AG04450 (cell line): ENCODE data around the gene FNBP1. TPM values are rescaled to one million over a fixed set of nuclear protein-coding genes. Genes with fewer than 3 reads are reported as not detected.
"Not testable (repeated sequence)": the region's sequence is repeated elsewhere in the genome, so short reads cannot be mapped to it uniquely, and the experiment has no call there.

ENCODE experiments used
- CTCF ChIA-PET: fragments of 300-600, 350-600 bp; formaldehyde crosslinking; extraction: SDS; loops from one replicate; lab custom pipeline; 2022; ENCODE audit warnings: antibody characterized with exemption, inconsistent platforms; lab: Charles Lee
- POLR2A ChIA-PET: fragments of 350-600 bp; formaldehyde crosslinking; extraction: SDS; loops from one replicate; lab custom pipeline; 2021; ENCODE audit warnings: antibody characterized with exemption, inconsistent platforms; lab: Yijun Ruan, JAX
- DNase-seq: peaks from one replicate; pipeline ENCODE4 v3.0.0-alpha.2; 2011; ENCODE audit warnings: low read depth, low spot score
- H3K27ac ChIP-seq: one replicate; pipeline ENCODE4 v1.5.1; 2012; ENCODE audit warnings: low read depth, low read length, control low read depth
- H3K27me3 ChIP-seq: one replicate; pipeline ENCODE4 v1.6.0; 2012; ENCODE audit warnings: low read length; ENCODE audit not compliant: control insufficient read depth, insufficient read depth
- H3K4me3 ChIP-seq: 2 replicates; pipeline ENCODE4 v1.5.1; 2011; ENCODE audit warnings: mild to moderate bottlenecking, low read depth, low read length, control low read depth
- H3K9me3 ChIP-seq: 2 replicates; pipeline ENCODE4 v1.5.1; 2012; ENCODE audit warnings: low read length; ENCODE audit not compliant: control insufficient read depth, insufficient read depth
- CTCF ChIP-seq: IDR thresholded peaks from 2 replicates; pipeline ENCODE4 v1.5.1; 2011; ENCODE audit warnings: low read depth, low read length, control low read depth, inconsistent platforms
- polyA plus RNA-seq: library from polyadenylated mRNA; depleted of rRNA; stranded (reverse); fragments of >200 nt; gene quantifications from 2 replicates; pipeline ENCODE4 v1.2.3, GENCODE V29; 2011

Gene FNBP1
- polyA plus RNA-seq, 1 experiment: 22.3 TPM

- Histone ChIP-seq H3K27ac (no peak overlapping the region), H3K27me3 (no peaks in the 10 kb centered on the region), H3K9me3 (no peaks in the 10 kb centered on the region), H3K4me3 (no peak overlapping the region)
- TF ChIP-seq CTCF: no peak
- ChIA-PET POLR2A (no interaction called here), CTCF (interaction anchor here (0.6 kb wide), 1 partner anchor 62 kb away, joined by 4 read pairs; no protein-coding TSS in a partner anchor)
- no peak for DNase-seq
Observed at GRCh38 chr9:129996161-129996830, 46.7 kb downstream of the FNBP1 start.

GRCh38 chr9:129995409-129996160 lies 47.4 kb downstream of the FNBP1 start:
- CTCF ChIA-PET: interaction anchor here (0.6 kb wide), 1 partner anchor 62 kb away, joined by 4 read pairs; no protein-coding TSS in a partner anchor
- no peak overlapping the region for H3K4me3 ChIP-seq
- H3K9me3 ChIP-seq: no peaks in the 10 kb centered on the region
- H3K27me3 ChIP-seq: no peaks in the 10 kb centered on the region
- no peak for DNase-seq
- POLR2A ChIA-PET: no interaction called here
- no peak for TF ChIP-seq CTCF
- H3K27ac ChIP-seq: no peak overlapping the region

- CTCF ChIA-PET: no interaction called here
- no peak for DNase-seq
- POLR2A ChIA-PET: no interaction called here
Observed at GRCh38 chr9:129994882-129995281, 48.1 kb downstream of the FNBP1 start.

GRCh38 chr9:129991139-129991538 lies 51.9 kb downstream of the FNBP1 start:
- POLR2A ChIA-PET, DNase-seq, CTCF ChIA-PET, H3K27me3 ChIP-seq, H3K4me3 ChIP-seq, H3K9me3 ChIP-seq: not testable (repeated sequence)
- H3K27ac ChIP-seq: peak overlapping the region; percentile 31

More at GRCh38 chr9:129994882-129995281, 48.1 kb downstream of the FNBP1 start:
- Histone ChIP-seq H3K4me3 (no peak overlapping the region), H3K27ac (no peak overlapping the region), H3K27me3 (no peaks in the 10 kb centered on the region), H3K9me3 (no peaks in the 10 kb centered on the region)
- no peak for TF ChIP-seq CTCF

- no peaks in the 10 kb centered on the region for H3K9me3 ChIP-seq
- no peak for TF ChIP-seq CTCF
- CTCF ChIA-PET: no interaction called here
- H3K27me3 ChIP-seq: no peaks in the 10 kb centered on the region
- H3K4me3 ChIP-seq: no peak overlapping the region
- POLR2A ChIA-PET: no interaction called here
- no peak for DNase-seq
- H3K27ac ChIP-seq: no peak overlapping the region
Observed at GRCh38 chr9:129990269-129991010, 52.5 kb downstream of the FNBP1 start.
